Measurements from ENCODE around the gene FGFR4. TPM values are rescaled to one million over a fixed set of nuclear protein-coding genes. Genes with fewer than 3 reads are reported as not detected.

Gene FGFR4
- total RNA-seq, 2 experiments from 2014 or later, result 0.97 to 1.2 TPM

DNA sequence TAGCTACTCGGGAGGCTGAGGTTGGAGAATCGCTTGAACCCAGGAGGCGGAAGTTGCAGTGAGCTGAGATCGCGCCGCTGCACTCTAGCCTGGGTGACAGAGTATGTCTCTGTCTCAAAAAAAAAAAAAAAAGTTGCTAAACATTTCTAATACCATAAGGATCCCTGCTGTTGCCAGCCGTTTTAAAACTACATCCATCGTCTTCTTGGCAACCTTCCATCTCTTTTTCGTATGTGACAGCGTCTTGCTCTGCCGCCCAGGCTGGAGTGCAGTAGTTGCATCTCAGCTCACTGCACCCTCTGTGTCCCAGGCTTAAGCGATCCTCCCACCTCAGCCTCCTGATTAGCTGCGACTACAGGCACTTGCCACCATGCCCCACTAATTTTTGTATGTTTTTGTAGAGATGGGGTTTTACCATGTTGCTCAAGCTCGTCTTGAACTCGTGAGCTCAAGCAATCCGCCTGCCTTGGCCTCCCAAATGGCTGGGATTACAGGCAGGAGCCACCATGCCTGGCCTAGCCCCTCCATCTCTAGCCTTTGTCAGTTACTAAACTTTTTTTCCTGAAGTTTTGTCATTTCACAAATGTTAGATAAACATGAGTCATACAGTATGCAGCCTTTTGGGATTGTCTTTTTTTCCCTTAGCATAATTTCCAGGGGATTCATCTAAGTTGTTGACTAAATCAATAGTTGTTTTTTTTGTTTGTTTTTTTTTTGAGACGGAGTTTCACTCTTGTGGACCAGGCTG lies 60.4 kb downstream of the FGFR4 start:
- ChIA-PET CTCF (interaction anchor here (0.6 kb wide), 1 partner anchor 130 kb away, joined by 3 read pairs; no protein-coding TSS in a partner anchor), POLR2A (no interaction called here)

Other genes starting within 250 kb of the FGFR4 start
- gene HK3, start 187.6 kb upstream of the FGFR4 start, total RNA-seq, result under 1 TPM in 1 of 2 experiments, not detected in 1; 0.06 TPM
- 10 to 100 TPM; 40.0 to 41.3 TPM for gene UIMC1, start 80.1 kb upstream of the FGFR4 start, total RNA-seq
- gene ZNF346, start 64.2 kb upstream of the FGFR4 start, total RNA-seq, result 10 to 100 TPM; 21.2 TPM
- 10 to 100 TPM; 78.6 to 80.4 TPM for gene NSD1, start 46.9 kb downstream of the FGFR4 start, total RNA-seq
- gene RAB24, start 216.8 kb downstream of the FGFR4 start, total RNA-seq, result 10 to 100 TPM; 33.5 TPM
- gene PRELID1, start 216.9 kb downstream of the FGFR4 start, total RNA-seq, result 100 to 1,000 TPM; 360 to 372 TPM
- gene MXD3, start 225.0 kb downstream of the FGFR4 start, total RNA-seq, result 10 to 100 TPM; 11.0 to 11.8 TPM